Mammary epithelial cell (primary cell): ENCODE data around the gene PRCD.

ENCODE experiments used
- EZH2 ChIP-seq: IDR thresholded peaks from 2 replicates; pipeline ENCODE4 v1.6.1; 2012; ENCODE audit warnings: low read length, inconsistent platforms, borderline replicate concordance
- TF ChIP-seq, protein P1 (sequence below), 2 donors: IDR thresholded peaks in 1 of 2; conservative IDR thresholded peaks in 1 of 2; 2 replicates each; pipeline ENCODE4 v1.5.1; 2011 to 2012; ENCODE audit warnings: inconsistent platforms in 2 of 2, low read length in 2 of 2, mild to moderate bottlenecking in 2 of 2, control low read depth in 1 of 2, low read depth in 1 of 2; ENCODE audit not compliant: insufficient read depth in 1 of 2; ENCODE audit errors: extremely low read depth in 1 of 2

- TF ChIP-seq, protein P1, sequence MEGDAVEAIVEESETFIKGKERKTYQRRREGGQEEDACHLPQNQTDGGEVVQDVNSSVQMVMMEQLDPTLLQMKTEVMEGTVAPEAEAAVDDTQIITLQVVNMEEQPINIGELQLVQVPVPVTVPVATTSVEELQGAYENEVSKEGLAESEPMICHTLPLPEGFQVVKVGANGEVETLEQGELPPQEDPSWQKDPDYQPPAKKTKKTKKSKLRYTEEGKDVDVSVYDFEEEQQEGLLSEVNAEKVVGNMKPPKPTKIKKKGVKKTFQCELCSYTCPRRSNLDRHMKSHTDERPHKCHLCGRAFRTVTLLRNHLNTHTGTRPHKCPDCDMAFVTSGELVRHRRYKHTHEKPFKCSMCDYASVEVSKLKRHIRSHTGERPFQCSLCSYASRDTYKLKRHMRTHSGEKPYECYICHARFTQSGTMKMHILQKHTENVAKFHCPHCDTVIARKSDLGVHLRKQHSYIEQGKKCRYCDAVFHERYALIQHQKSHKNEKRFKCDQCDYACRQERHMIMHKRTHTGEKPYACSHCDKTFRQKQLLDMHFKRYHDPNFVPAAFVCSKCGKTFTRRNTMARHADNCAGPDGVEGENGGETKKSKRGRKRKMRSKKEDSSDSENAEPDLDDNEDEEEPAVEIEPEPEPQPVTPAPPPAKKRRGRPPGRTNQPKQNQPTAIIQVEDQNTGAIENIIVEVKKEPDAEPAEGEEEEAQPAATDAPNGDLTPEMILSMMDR (conservative IDR thresholded peaks at IDR 0.05 in 1 of 2, IDR thresholded peaks at IDR 0.05 in 1 of 2; ENCODE audit: extremely low read depth in 1 of 2, insufficient read depth in 1 of 2, low read depth in 1 of 2, low read length in 2 of 2), result peak; percentile 36 to 54
- no peak for TF ChIP-seq EZH2
These were observed 17.7 kb downstream of the PRCD start for GRCh38 chr17:76557368-76558197.
